ENCODE results near the gene CHST2. TPM values are rescaled to one million over a fixed set of nuclear protein-coding genes. Genes with fewer than 3 reads are reported as not detected.
A peak's percentile ranks its signal among the peaks of the same experiment; 100 is the strongest.

CHST2 gene
- total and polyA plus RNA-seq, 9 donors = 1.2 to 8.0 (median 5.6) TPM

GRCh38 chr3:143110371-143110770, 9.2 kb upstream of the CHST2 start:
- no peaks in the 10 kb centered on the region for H3K27me3 ChIP-seq
- H3K4me3 ChIP-seq = no peak overlapping the region
- no peak for DNase-seq
- WGBS, 3 donors = 84 to 93% (median 85%) methylated on average over 5 of the region's 5 CpGs
- intact Hi-C loops (cut with DNase I) = no loop called here
- TF ChIP-seq POLR2A (IDR thresholded peaks at IDR 0.05) (no peak), CTCF (IDR thresholded peaks at IDR 0.05) (no peak), EP300 (IDR thresholded peaks at IDR 0.05) (no peak)
- peaks cover 0 to 3% of the 10 kb centered on the region in 2 donors for H3K9me3 ChIP-seq
- H3K36me3 ChIP-seq = no peaks in the 10 kb centered on the region
- H3K4me1 ChIP-seq (ENCODE audit: insufficient read depth) = no peaks in the 10 kb centered on the region
- H3K27ac ChIP-seq = no peak overlapping the region

- intact Hi-C loops (cut with DNase I) = no loop called here
- H3K27me3 ChIP-seq = no peaks in the 10 kb centered on the region
- no peaks in the 10 kb centered on the region for H3K36me3 ChIP-seq
- WGBS, 3 donors = 59 to 65% (median 64%) methylated on average over 13 of the region's 13 CpGs
- TF ChIP-seq CTCF (IDR thresholded peaks at IDR 0.05) (no peak), POLR2A (IDR thresholded peaks at IDR 0.05) (no peak), EP300 (IDR thresholded peaks at IDR 0.05) (no peak)
- H3K4me3 ChIP-seq = peak overlapping the region; percentile 55
- no peak overlapping the region for H3K27ac ChIP-seq
- H3K4me1 ChIP-seq (ENCODE audit: insufficient read depth) = no peaks in the 10 kb centered on the region
- DNase-seq = no peak
- H3K9me3 ChIP-seq = no peaks in the 10 kb centered on the region
Measured at GRCh38 chr3:143118630-143119008, 952 bp upstream of the CHST2 start.

- H3K4me3 ChIP-seq = peak overlapping the region; percentile 55
- H3K9me3 ChIP-seq = no peaks in the 10 kb centered on the region
- 0 to 1% (median 0%) methylated on average over 46 to 85 of the region's 85 CpGs for WGBS, 3 donors
- H3K27ac ChIP-seq = no peak overlapping the region
- no peaks in the 10 kb centered on the region for H3K4me1 ChIP-seq (ENCODE audit: insufficient read depth)
- intact Hi-C loops (cut with DNase I) = no loop called here
- TF ChIP-seq EP300 (IDR thresholded peaks at IDR 0.05) = no peak
- no peak for TF ChIP-seq CTCF (IDR thresholded peaks at IDR 0.05)
- no peak for TF ChIP-seq POLR2A (IDR thresholded peaks at IDR 0.05)
- peak in 2 of 5 donors; percentile 20 to 56 for DNase-seq
- no peaks in the 10 kb centered on the region for H3K27me3 ChIP-seq
- no peaks in the 10 kb centered on the region for H3K36me3 ChIP-seq
Measured at GRCh38 chr3:143119974-143120715, 574 bp downstream of the CHST2 start.

GRCh38 chr3:143120716-143121240, 1.2 kb downstream of the CHST2 start:
- Histone ChIP-seq H3K4me3 (peak overlapping the region; percentile 55), H3K27ac (no peak overlapping the region), H3K4me1 (ENCODE audit: insufficient read depth) (no peaks in the 10 kb centered on the region), H3K36me3 (no peaks in the 10 kb centered on the region), H3K27me3 (no peaks in the 10 kb centered on the region), H3K9me3 (no peaks in the 10 kb centered on the region)
- TF ChIP-seq CTCF (IDR thresholded peaks at IDR 0.05) (no peak), EP300 (IDR thresholded peaks at IDR 0.05) (no peak), POLR2A (IDR thresholded peaks at IDR 0.05) (no peak)
- WGBS, 3 donors = 1% methylated on average over 36 to 60 of the region's 60 CpGs
- intact Hi-C loops (cut with DNase I) = no loop called here
- DNase-seq = peak in 1 of 5 donors; percentile 52

All from ovary (tissue), 9 donors.